ENCODE results near the gene MGAT5B.

The MGAT5B gene

DNA sequence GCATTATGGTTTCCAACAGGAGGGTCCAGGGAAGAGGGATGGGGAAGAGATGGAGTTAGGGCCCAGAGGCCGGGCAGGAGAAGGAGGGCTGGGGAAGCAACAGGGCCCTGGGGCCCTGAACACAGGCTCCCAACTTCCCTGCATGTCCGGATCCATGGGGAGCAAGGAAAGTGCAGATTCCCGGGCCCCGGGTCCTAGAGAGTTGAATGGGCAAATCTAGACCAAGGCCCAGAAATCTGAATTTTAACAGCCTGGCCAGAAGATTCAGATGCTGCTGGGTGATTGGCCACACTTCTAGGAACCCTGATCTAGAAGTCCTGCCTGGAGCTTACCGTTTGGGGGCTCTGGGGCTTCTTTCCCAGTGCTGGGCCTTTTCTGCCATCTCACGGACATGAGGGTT is 13.2 kb downstream of the MGAT5B start:
- DNase-seq = no peak

DNA sequence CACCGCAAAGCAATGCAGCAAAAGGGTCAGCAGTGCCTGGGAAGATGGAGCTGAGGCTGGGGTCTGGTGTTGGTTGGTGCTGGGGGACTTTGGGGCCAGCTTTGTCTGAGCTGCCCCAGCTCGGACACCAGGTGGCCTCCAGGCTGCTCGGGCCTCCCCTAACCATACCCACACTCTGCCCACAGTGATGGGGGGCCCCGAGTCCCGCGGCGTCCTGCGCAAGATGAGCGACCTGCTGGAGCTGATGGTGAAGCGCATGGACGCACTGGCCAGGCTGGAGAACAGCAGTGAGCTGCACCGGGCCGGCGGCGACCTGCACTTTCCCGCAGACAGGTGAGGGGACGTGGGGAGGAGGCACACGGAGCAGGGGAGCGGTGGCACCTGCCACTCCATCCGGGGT is 13.8 kb downstream of the MGAT5B start:
- DNase-seq = no peak

DNA sequence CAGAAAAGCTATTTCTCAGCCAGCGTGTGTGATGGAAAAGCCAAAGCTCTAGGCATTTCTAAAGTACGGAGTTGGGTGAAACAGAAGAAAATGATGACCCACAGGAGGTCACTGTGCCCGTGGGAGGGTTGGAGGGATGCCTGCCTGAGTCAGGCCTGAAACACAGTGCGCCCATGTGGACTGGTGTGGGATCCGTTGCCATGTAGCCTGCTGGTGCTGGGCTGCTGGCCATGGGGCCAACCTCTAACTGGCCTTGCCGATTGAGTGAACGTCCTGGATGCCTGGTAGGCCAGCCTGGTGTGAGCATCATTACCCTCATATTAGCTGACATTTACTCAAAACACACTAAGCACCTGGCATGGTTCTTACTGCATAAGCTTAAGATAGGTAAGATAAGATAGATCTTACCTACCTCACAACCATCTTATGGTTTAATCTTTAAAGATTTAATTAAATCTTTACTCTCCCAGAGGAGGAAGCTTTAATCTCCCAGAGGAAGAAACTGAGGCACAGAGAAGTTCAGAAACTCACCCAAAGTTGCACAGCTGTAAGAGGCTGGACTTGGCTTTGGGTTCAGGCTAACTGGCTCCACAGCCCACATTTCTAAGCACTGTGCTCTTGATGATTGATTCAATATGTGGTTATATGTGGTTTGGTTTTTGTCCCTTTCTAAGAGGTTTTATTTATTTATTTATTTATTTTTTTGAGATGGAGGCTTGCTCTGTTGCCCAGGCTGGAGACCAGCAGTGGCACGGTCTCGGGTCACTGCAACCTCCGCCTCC is 15.7 kb downstream of the MGAT5B start:
- no peak for DNase-seq

DNA sequence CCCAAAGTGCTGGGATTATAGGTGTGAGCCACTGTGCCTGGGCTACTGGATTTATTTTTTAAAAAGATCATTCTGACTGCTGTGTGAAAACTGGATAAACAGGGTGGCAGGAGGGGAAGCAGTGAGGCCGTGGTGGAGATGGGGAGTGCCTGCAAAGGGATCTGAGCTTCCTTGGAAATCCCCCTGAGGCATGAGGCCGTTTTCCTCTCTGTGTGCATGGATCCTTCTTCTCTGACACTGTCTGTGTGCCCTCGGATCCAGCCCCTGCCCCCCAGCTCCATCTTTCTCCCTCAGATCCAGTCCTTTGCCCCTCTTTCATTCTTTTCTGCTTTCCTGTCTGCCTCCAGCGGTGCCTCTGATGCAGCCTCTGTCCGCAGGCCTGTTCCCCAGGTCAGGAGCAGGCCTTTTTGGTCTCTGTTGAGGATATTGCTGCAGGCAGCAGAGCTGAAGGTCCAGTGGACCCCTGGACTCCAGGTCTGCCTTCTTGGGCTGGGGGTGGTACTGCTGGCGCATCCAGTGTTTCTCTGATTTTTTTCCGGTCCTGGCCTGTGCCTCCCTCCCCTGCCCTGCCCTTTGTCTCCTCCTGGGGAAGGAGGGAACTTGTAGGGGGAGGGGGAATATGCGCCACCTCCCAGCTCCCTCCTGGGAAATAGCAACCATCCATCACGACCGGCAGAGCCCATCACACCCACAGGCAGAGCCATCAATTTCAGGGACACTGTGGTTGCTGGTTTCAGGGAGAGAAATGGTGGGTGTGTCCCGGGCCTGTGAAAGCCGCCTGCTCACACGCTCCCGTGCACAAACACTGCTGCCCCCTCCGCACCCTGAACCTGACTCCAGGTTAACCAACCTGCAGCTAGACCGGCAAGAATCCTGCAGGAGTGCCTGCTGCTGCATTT is 17.0 kb downstream of the MGAT5B start:
- peak in 1 of 2 experiments; percentile 44 for DNase-seq

DNA sequence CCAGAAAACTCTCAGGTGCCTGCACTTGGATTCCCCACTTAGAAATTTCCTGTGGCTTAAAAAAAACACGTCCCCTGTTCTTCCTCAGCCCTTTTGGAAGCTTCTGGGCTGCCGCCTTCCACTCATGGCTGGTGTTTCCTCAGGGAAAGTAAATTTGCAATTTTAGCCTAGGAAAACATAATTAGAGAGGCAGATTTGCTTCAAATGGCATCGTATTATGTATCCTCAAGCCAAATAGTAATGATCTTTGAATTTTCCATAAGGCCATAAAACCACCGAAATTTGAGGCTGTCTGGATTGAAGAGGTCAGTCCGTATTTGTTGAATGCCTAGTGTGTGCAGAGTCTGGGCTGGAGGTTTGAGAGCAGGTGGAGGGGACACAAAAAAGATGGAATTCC is 17.7 kb downstream of the MGAT5B start:
- no peak for DNase-seq

DNA sequence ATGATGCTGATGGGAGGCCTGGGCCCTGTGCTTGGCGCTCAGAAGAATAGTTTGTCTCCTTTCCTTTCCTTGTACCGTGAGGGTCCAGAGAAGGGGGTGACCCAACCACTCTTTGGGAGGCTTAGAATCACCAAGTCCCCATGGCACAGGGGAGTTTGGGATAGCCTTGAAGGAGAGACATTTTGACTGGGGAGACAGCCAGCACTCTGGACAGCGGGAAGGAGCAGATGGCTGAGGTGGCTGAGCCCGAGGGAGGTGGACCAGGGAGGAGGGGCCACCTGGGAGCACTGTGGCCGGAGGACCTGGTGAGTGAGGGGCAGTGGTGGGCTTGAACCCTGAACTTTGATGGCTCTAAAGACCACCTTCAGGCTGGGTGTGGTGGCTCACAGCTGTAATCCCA is 18.2 kb downstream of the MGAT5B start:
- no peak for DNase-seq

GRCh38 chr17:76887802-76888201 is 19.6 kb downstream of the MGAT5B start:
- DNase-seq = no peak

- no peak for DNase-seq
Observed at GRCh38 chr17:76888661-76889060, 20.5 kb downstream of the MGAT5B start.

GRCh38 chr17:76889323-76889722 is 21.1 kb downstream of the MGAT5B start:
- no peak for DNase-seq

GRCh38 chr17:76892329-76892728 is 24.1 kb downstream of the MGAT5B start:
- no peak for DNase-seq

GRCh38 chr17:76893623-76894334 is 25.6 kb downstream of the MGAT5B start:
- DNase-seq = peak; percentile 75 to 86

DNA sequence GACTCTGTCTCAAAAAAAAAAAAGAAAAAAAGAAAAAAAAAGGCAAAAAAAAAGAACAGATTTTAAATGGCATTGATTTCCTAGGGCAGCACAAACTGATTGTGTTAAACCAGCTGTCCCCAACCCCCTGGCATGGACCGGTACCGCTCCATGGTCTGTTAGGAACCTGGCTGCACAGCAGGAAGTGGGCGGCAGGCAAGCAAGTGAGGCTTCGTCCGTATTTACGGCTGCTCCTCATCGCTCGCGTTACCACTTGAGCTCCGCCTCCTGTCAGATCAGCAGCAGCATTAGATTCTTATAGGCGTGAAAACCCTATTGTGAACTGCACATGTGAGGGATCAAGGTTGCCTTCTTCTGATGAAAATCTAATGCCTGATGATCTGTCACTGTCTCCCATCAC is 26.6 kb downstream of the MGAT5B start:
- DNase-seq = no peak

DNA sequence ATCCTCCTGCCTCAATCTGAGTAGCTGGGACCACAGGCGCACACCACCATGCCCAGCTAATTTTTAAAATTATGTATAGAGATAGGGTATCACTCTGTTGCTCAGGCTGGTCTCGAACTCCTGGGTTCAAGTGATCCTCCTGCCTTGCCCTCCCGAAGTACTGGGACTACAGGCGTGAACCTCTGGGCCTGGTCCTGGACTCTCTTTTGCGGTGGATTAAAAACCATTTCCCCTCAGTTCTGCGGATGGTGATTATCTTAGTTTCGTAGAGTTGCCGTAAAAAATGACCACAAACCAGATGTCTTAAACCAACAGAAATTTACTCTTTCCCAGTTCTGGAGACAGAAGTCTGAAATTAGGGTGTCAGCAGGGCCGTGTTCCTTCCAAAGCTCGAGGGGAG is 28.8 kb downstream of the MGAT5B start:
- no peak for DNase-seq

- no peak for DNase-seq
Observed at GRCh38 chr17:76899414-76899813, 31.2 kb downstream of the MGAT5B start.

DNA sequence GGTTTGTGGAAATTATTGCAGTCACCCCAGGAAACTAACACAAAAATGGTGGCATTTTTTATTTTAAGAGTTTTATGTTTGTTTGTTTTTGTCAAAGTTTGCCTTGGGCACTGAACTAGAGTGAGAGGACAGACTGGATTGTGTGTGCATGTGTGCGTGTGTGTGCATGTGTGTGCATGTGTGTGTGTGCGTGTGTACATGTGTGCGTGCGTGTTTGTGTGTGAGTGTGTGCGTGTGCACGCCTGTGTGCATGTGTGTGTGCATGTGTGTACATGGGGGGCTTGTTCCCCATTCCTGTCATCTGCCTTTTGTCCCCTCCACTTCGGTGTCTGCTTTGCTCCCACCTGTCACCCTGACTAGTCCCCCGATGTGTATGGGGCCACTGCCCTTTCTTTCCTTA is 32.5 kb downstream of the MGAT5B start:
- no peak for DNase-seq

DNA sequence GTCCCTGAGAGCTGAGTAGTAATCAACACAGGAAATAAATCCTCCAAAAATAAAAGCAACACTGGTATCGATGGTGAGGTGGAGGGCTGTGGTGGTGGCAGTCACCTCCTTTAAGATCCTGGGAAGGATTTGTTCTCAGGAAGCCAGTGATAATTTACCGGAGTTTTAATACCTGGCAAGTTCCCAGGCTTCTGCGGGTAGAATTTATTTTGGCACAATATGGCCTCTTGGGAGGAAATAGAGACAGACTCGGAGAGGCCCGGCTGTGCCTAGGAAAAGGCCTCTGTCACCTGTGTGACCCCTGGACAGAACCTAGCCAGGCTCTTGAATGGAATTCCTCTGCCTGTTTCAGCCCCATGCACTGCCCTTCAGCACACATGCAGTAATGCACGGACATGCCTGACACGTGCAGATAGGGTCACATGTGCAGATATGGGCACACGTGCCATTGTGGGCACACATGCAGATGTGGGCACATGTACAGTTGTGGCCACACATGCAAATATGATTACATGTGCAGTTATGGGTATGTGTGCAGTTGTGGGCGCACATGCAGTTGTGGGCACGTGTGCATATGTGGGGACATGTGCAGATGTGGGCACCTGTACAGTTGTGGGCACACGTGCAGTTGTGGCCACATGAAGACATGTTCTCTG is 33.5 kb downstream of the MGAT5B start:
- DNase-seq = no peak

DNA sequence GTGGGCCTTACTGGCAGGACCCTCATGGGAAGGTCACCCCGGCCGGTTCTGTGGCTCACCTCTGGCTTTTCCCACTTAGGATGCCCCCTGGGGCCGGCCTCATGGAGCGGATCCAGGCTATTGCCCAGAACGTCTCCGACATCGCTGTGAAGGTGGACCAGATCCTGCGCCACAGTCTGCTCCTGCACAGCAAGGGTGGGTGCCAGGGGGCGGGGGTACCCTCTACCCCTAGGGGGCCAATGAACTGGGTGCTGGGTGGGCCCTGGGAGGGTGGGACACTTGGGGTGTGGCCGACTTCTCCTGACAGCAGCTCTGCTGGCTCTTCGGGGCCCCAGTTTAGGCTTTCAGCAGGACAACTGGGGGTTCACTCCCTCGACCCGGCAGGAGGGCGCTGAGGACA is 34.3 kb downstream of the MGAT5B start:
- no peak for DNase-seq

DNA sequence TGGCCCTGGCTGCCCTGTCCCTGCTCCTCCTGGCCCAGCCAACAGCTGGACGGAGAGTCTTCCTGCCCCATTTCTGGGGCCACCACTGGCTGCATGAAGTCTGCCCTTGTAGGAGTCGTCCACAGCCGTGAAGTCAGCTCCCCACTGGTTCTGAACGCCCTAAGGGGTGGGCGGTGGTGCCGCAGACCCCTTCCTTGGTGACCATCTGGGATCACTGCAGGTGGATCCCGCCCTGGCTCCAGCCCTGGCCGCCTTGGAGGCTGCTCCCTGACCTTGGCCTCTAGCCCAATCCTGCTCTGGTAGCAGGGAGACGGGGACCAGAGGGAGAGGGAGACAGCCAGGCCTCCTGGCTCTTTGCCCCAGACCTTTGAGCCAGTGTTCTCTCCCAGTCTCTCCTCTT is 35.4 kb downstream of the MGAT5B start:
- no peak for DNase-seq

DNA sequence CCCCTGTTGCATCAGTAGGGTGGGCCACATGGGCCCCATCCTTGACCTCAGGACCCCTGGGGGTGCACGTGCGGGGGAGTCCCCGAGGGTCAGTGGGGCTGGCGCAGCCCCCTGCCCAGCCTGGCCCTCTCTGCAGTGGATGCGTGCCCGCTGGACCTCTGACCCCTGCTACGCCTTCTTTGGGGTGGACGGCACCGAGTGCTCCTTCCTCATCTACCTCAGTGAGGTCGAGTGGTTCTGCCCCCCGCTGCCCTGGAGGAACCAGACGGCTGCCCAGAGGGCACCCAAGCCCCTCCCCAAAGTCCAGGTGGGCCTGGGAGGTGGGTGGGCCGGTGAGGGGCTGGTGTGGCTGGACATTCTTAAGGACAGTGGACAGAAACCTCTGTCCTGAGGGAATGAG is 35.9 kb downstream of the MGAT5B start:
- DNase-seq = no peak

- no peak for DNase-seq
Observed at GRCh38 chr17:76905036-76905435, 36.8 kb downstream of the MGAT5B start.

DNA sequence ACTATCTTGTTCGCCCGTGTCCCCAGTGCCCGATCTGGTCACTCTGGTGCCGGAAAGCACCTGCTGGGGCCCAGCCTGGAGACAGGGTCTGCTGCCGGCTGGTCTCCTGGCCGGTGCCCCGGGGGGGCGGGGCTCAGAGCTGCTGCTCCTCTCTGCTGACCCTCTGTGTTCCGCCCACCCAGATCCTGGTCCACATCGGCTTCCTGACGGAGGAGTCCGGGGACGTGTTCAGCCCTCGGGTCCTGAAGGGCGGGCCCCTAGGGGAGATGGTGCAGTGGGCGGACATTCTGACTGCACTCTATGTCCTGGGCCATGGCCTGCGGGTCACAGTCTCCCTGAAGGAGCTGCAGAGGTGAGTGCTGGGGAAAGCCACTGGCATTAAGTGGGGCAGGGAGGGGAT is 37.6 kb downstream of the MGAT5B start:
- DNase-seq = no peak

DNA sequence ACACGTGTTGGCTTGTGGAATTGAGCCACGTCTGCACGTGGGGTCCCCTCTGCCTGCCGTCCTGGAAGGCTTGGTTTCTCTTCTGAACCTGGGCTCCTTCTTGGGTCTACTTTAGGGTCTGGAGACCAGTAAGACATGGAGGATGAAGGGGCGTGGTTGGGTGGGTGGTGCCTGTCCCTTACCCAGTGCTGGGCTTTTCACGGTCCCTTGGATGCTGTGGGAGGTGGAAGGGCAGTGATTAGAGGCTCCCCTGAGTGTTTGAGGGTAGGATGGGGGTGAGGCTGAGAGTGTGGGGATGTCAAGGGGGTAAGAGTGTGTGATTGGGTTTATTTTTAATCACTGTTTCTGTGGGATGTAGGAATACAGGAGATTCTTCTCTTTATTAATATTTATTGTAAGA is 38.3 kb downstream of the MGAT5B start:
- no peak for DNase-seq

GRCh38 chr17:76907352-76907751 is 39.1 kb downstream of the MGAT5B start:
- no peak for DNase-seq
